ENCODE data around the gene SFRP5. TPM values are rescaled to one million over a fixed set of nuclear protein-coding genes. Genes with fewer than 3 reads are reported as not detected.

Gene SFRP5
- total RNA-seq, 1 donor from 2014 or later: not detected

GRCh38 chr10:97788552-97789442 is 17.0 kb upstream of the SFRP5 start:
- intact Hi-C loops (cut with micrococcal nuclease): no loop called here

GRCh38 chr10:97785731-97786130 is 13.9 kb upstream of the SFRP5 start:
- intact Hi-C loops (cut with micrococcal nuclease): no loop called here

GRCh38 chr10:97785231-97785630 is 13.4 kb upstream of the SFRP5 start:
- intact Hi-C loops (cut with micrococcal nuclease): no loop called here

GRCh38 chr10:97784200-97784810 is 12.5 kb upstream of the SFRP5 start:
- intact Hi-C loops (cut with micrococcal nuclease): no loop called here

GRCh38 chr10:97782455-97783228 is 10.8 kb upstream of the SFRP5 start:
- intact Hi-C loops (cut with micrococcal nuclease): no loop called here

GRCh38 chr10:97781618-97782331 is 10.0 kb upstream of the SFRP5 start:
- intact Hi-C loops (cut with micrococcal nuclease): no loop called here

- intact Hi-C loops (cut with micrococcal nuclease): no loop called here
These were observed 9.2 kb upstream of the SFRP5 start for GRCh38 chr10:97780841-97781617.

- intact Hi-C loops (cut with micrococcal nuclease): no loop called here
These were observed 8.2 kb upstream of the SFRP5 start for GRCh38 chr10:97779975-97780374.

- intact Hi-C loops (cut with micrococcal nuclease): no loop called here
These were observed 7.7 kb upstream of the SFRP5 start for GRCh38 chr10:97779492-97779891.

GRCh38 chr10:97778452-97779302 is 6.9 kb upstream of the SFRP5 start:
- intact Hi-C loops (cut with micrococcal nuclease): no loop called here

GRCh38 chr10:97777143-97777542 is 5.3 kb upstream of the SFRP5 start:
- intact Hi-C loops (cut with micrococcal nuclease): no loop called here

GRCh38 chr10:97774811-97775294 is 3.1 kb upstream of the SFRP5 start:
- intact Hi-C loops (cut with micrococcal nuclease): no loop called here

- intact Hi-C loops (cut with micrococcal nuclease): no loop called here
These were observed 1.3 kb upstream of the SFRP5 start for GRCh38 chr10:97773096-97773495.

GRCh38 chr10:97771055-97771891 is 526 bp downstream of the SFRP5 start:
- intact Hi-C loops (cut with micrococcal nuclease): no loop called here

- intact Hi-C loops (cut with micrococcal nuclease): no loop called here
These were observed 1.5 kb downstream of the SFRP5 start for GRCh38 chr10:97770255-97770654.

GRCh38 chr10:97768322-97769315 is 3.2 kb downstream of the SFRP5 start:
- intact Hi-C loops (cut with micrococcal nuclease): no loop called here
